Hepatocyte (in vitro differentiated cells): ENCODE measurements around the gene MAP3K6.

Source experiments
- CTCF ChIP-seq: fragments of 200-600 bp; sonication (generic); IDR thresholded peaks from 2 replicates; pipeline ENCODE4 v1.5.1; 2016; ENCODE audit warnings: antibody characterized with exemption, mild to moderate bottlenecking; ENCODE audit not compliant: poor library complexity
- EZH2 ChIP-seq: fragments of 200-600 bp; sonication (generic); IDR thresholded peaks from 2 replicates; pipeline ENCODE4 v1.6.1; 2016; ENCODE audit warnings: antibody characterized with exemption, mild to moderate bottlenecking, borderline replicate concordance
- EZH2phosphoT487 ChIP-seq: fragments of 200-600 bp; sonication (generic); IDR thresholded peaks from one replicate; pipeline ENCODE4 v1.6.1; 2018; ENCODE audit warnings: antibody characterized with exemption, mild to moderate bottlenecking, low read depth, moderate library complexity; ENCODE audit not compliant: unreplicated experiment, severe bottlenecking

- TF ChIP-seq CTCF, result no peak
- no peak for TF ChIP-seq EZH2
- no peak for TF ChIP-seq EZH2phosphoT487
Measured at GRCh38 chr1:27330786-27331185, 36.0 kb downstream of the MAP3K6 start.
